Esophagus muscularis mucosa (tissue), 4 donors: ENCODE results near the gene TRAF3IP3. TPM values are rescaled to one million over a fixed set of nuclear protein-coding genes. Genes with fewer than 3 reads are reported as not detected.

Experiments
- DNase-seq: peaks from one replicate; pipeline ENCODE4 v3.0.0-alpha.2; 2017; ENCODE audit errors: extremely low spot score
- H3K27ac ChIP-seq, 4 donors: fragments of 200-600 bp; sonication (generic); replicated peaks in 1 of 4; 1 replicate in 3 of 4; 2 replicates in 1 of 4; pipeline ENCODE4 v1.5.1; 2016 to 2019; ENCODE audit warnings: mild to moderate bottlenecking in 1 of 4
- H3K27me3 ChIP-seq, 4 donors: fragments of 200-600 bp; sonication (generic); one replicate each; pipeline versions ENCODE4 v1.5.1 to v1.6.0; 2016 to 2019
- H3K36me3 ChIP-seq, 4 donors: fragments of 200-600 bp; sonication (generic); one replicate each; pipeline ENCODE4 v1.5.1; 2016 to 2019
- H3K4me1 ChIP-seq, 4 donors: fragments of 200-600 bp; sonication (generic); one replicate each; pipeline ENCODE4 v1.5.1; 2016 to 2019
- H3K4me3 ChIP-seq, 4 donors: fragments of 200-600 bp; sonication (generic); 1 replicate in 2 of 4; 2 replicates in 2 of 4; pipeline ENCODE4 v1.5.1; 2016 to 2019; ENCODE audit warnings: mild to moderate bottlenecking in 4 of 4, moderate library complexity in 1 of 4
- H3K9me3 ChIP-seq, 4 donors: fragments of 200-600 bp; sonication (generic); 1 replicate in 3 of 4; 2 replicates in 1 of 4; pipeline ENCODE4 v1.5.1; 2016 to 2019
- EP300 ChIP-seq: sonication (generic); formaldehyde crosslinking; IDR thresholded peaks from one replicate; pipeline ENCODE4 v1.6.1; 2017; ENCODE audit warnings: antibody characterized with exemption
- POLR2A ChIP-seq: fragments of 450-650 bp; IDR thresholded peaks from one replicate; pipeline ENCODE4 v1.6.1; 2017; ENCODE audit warnings: antibody characterized with exemption, moderate library complexity, mild to moderate bottlenecking, low read depth
- POLR2AphosphoS5 ChIP-seq, 2 donors: sonication (generic); formaldehyde crosslinking; IDR thresholded peaks; one replicate each; pipeline ENCODE4 v1.6.1; 2017; ENCODE audit warnings: antibody characterized with exemption in 2 of 2
- WGBS: methylation state at CpG from one replicate; pipeline ENCODE4 v1.1.5; 2018; 5-methylcytosine and 5-hydroxymethylcytosine counted together
- intact Hi-C: fragments of 100-400 bp; cut with DNase I; formaldehyde crosslinking; loops from one replicate; pipeline ENCODE4 v1.15.1; 2023
- total RNA-seq, 4 donors: library from RNA; depleted of rRNA; stranded (reverse); fragments of >200 nt; gene quantifications; one replicate each; pipeline versions ENCODE4 v1.1.0 to v1.2.1, GENCODE V29; 2016
- TF ChIP-seq, protein P1 (sequence below), 3 experiments: fragments of 200-600 bp in 2 of 3; fragments of 450-650 bp in 1 of 3; sonication (generic) in 2 of 3; IDR thresholded peaks; one replicate each; pipeline ENCODE4 v1.5.1; 2017 to 2019; ENCODE audit warnings: antibody characterized with exemption in 3 of 3, mild to moderate bottlenecking in 2 of 3, moderate library complexity in 1 of 3

Gene TRAF3IP3
- total RNA-seq, 4 donors from 2014 or later: 1.0 to 4.3 (median 2.8) TPM

DNA sequence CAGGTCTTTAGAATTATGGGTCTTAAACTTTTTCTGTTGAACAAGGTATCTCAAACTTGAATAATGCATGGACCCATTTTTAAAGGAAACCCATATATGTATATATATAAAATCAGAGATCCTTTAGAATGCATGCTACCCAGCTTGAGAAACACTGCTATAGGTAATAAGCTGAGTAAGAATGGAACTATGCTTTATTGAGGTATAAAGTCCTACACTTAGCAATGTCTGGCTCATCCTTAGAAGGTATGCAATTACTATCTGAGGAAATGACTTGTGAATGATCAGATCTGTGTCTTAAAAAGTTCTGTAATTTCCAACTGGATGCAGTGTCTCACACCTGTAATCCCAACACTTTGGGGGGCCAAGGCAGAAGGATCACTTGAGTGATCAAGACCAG, 11.2 kb downstream of the TRAF3IP3 start:
- Histone ChIP-seq H3K4me1 (peaks cover 23 to 41% (median 35%) of the 10 kb centered on the region in 4 donors), H3K27me3 (no peaks in the 10 kb centered on the region), H3K4me3 (no peak overlapping the region), H3K36me3 (no peaks in the 10 kb centered on the region), H3K27ac (no peak overlapping the region), H3K9me3 (no peaks in the 10 kb centered on the region)
- DNase-seq: no peak
- TF ChIP-seq EP300: no peak
- intact Hi-C loops: no loop called here

DNA sequence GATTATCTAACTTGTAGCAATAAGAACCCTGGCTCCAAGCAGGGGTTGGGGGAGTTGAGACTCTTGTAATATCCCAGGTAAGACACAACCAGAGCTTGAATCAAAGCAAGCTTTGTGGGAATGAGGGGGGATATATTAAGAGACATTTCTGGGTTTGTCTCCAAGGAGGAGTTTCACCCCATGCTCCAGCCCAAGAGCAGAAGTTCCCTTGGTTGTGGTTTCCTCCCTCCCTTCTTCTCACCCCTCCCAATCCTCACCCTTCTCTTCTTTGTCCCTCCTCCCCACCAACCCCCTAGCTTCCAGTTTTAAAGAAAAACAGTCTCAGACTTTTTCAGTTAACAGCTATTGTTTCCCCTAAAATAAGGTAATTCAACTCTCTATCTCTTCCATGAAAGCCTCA, 11.9 kb downstream of the TRAF3IP3 start:
- TF ChIP-seq, protein P1, sequence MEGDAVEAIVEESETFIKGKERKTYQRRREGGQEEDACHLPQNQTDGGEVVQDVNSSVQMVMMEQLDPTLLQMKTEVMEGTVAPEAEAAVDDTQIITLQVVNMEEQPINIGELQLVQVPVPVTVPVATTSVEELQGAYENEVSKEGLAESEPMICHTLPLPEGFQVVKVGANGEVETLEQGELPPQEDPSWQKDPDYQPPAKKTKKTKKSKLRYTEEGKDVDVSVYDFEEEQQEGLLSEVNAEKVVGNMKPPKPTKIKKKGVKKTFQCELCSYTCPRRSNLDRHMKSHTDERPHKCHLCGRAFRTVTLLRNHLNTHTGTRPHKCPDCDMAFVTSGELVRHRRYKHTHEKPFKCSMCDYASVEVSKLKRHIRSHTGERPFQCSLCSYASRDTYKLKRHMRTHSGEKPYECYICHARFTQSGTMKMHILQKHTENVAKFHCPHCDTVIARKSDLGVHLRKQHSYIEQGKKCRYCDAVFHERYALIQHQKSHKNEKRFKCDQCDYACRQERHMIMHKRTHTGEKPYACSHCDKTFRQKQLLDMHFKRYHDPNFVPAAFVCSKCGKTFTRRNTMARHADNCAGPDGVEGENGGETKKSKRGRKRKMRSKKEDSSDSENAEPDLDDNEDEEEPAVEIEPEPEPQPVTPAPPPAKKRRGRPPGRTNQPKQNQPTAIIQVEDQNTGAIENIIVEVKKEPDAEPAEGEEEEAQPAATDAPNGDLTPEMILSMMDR (IDR thresholded peaks at IDR 0.05): no peak
- TF ChIP-seq POLR2A: no peak
- no peak for TF ChIP-seq EP300
- TF ChIP-seq POLR2AphosphoS5 (IDR thresholded peaks at IDR 0.05): no peak
- Histone ChIP-seq H3K36me3 (no peaks in the 10 kb centered on the region), H3K9me3 (no peaks in the 10 kb centered on the region), H3K4me3 (no peak overlapping the region), H3K27me3 (no peaks in the 10 kb centered on the region), H3K27ac (no peak overlapping the region), H3K4me1 (peaks cover 23 to 44% (median 40%) of the 10 kb centered on the region in 4 donors)
- DNase-seq: no peak
- intact Hi-C loops: no loop called here

DNA sequence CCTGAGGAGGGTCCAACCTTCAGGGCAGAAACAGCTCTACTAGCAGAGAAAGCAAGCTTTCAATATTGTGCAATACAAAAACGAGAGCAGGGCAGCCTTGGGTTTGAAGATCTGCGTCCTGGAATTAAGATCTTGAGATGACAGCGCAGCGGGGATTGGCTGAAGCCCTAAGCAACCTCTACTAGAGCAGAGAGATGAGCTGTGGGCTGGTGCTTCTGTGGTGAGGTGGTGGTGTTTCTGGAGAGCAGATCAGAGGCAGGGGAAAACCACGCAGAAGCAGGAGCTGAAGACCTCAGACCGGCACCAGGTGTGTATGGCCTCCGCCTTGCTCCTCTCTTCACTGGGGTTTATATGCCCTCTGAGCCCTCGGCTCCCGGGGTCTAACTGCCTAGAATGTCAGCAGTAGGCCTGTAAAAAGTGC, 12.5 kb downstream of the TRAF3IP3 start:
- peak overlapping the region in 3 of 4 donors; percentile 17 to 23 (median 22) for H3K4me3 ChIP-seq
- WGBS: 73% methylated on average over 5 of the region's 9 CpGs
- intact Hi-C loops: no loop called here
- no peaks in the 10 kb centered on the region for H3K9me3 ChIP-seq
- DNase-seq: no peak
- no peaks in the 10 kb centered on the region for H3K36me3 ChIP-seq
- peak overlapping the region; percentile 67 to 83 (median 74) for H3K27ac ChIP-seq
- no peaks in the 10 kb centered on the region for H3K27me3 ChIP-seq
- peaks cover 23 to 44% (median 40%) of the 10 kb centered on the region in 4 donors for H3K4me1 ChIP-seq
- TF ChIP-seq, protein P1 (IDR thresholded peaks at IDR 0.05): no peak

DNA sequence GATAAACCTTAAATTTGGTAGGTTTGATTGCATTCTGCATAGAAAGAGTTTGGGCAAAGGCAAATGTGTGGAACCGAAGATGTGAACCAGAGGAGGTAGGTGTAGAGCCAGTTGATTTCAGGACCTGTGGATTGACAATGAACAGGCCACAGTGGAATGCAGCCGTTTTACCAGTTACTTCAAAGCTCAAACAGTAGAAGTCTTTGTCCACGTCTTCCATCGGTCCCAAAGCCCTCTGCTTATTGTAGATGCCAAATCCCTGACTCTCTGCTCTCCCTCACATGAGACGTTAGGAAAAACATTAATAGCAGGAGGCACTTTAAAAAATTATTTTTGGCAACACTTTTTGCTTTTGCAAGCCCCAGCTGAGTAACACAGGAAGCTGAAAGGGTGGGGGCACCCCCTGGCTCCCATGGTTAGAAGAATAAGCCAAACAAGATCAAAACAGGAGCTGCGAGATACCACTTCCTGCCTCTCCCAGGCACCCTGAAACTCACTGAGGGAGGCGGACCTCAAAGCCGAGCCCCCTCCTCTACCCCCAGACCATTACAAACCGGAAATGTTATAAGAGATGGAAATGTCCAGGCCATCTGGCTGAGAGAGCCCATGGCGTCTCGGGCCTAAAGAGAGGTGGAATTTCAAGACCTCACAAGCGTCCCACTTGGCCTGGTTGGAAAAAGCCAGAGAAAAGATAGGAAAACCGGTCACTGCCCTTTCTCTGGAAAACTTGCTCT, 13.5 kb downstream of the TRAF3IP3 start:
- Histone ChIP-seq H3K36me3 (no peaks in the 10 kb centered on the region), H3K27ac (peak overlapping the region; percentile 67 to 83 (median 74)), H3K27me3 (no peaks in the 10 kb centered on the region), H3K4me3 (peak overlapping the region; percentile 17 to 38 (median 22)), H3K4me1 (peaks cover 23 to 44% (median 40%) of the 10 kb centered on the region in 4 donors), H3K9me3 (no peaks in the 10 kb centered on the region)
- DNase-seq: peak; percentile 94
- TF ChIP-seq POLR2AphosphoS5 (IDR thresholded peaks at IDR 0.05): peak; percentile 49 to 74
- no peak for TF ChIP-seq EP300
- intact Hi-C loops: no loop called here
- 10% methylated on average over 13 of the region's 13 CpGs for WGBS

DNA sequence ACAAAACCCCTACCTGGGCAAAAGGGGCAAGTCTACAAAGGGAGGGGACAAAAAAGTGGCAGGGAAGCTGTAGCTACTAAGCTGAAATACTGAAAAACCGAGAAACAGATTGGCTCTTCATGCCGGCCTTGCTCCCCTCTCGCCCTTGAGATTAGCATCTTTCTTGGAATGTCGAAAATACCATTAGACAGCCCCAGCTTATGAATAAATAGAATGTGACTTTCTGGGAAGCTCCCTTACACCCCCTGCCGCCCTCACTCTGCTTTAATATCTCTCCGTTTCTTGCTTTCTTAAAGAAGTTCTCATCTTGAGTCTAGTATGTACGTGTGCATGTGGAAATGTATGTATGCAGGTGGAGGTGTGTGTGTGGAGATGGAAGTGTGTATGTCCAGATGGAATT, 14.1 kb downstream of the TRAF3IP3 start:
- intact Hi-C loops: no loop called here
- no peak for DNase-seq
- H3K4me1 ChIP-seq: peaks cover 23 to 44% (median 40%) of the 10 kb centered on the region in 4 donors
- H3K9me3 ChIP-seq: no peaks in the 10 kb centered on the region
- peak overlapping the region; percentile 17 to 38 (median 22) for H3K4me3 ChIP-seq
- no peaks in the 10 kb centered on the region for H3K36me3 ChIP-seq
- H3K27ac ChIP-seq: peak overlapping the region; percentile 67 to 83 (median 74)
- H3K27me3 ChIP-seq: no peaks in the 10 kb centered on the region
- TF ChIP-seq POLR2AphosphoS5 (IDR thresholded peaks at IDR 0.05): no peak
- no peak for TF ChIP-seq EP300
- TF ChIP-seq, protein P1 (IDR thresholded peaks at IDR 0.05): no peak
- no peak for TF ChIP-seq POLR2A
- 64% methylated on average over 7 of the region's 7 CpGs for WGBS
